Calu3 (cell line): ENCODE measurements around the gene TFR2. TPM values are rescaled to one million over a fixed set of nuclear protein-coding genes. Genes with fewer than 3 reads are reported as not detected.
A peak's percentile ranks its signal among the peaks of the same experiment; 100 is the strongest.

Experiments used
- BruUV-seq: library from RNA; stranded (reverse); fragments of 400-500 nt; replicated peaks from 2 replicates; lab custom pipeline; 2021; lab: Mats Ljungman, UMichigan
- CTCF ChIA-PET: fragments of 300-600 bp; sonication (Branson Sonifier 250); formaldehyde crosslinking; loops from one replicate; lab custom pipeline; 2022; ENCODE audit warnings: antibody characterized with exemption; lab: Charles Lee
- DNase-seq: peaks from one replicate; pipeline ENCODE4 v3.0.0; 2022
- H3K27ac Mint-ChIP-seq: one replicate; pipeline ENCODE4 v1.8.0; 2022; ENCODE audit warnings: mixed read lengths; ENCODE audit not compliant: unreplicated experiment
- H3K27me3 Mint-ChIP-seq: one replicate; pipeline ENCODE4 v1.8.0; 2022; ENCODE audit warnings: mixed read lengths; ENCODE audit not compliant: unreplicated experiment
- H3K36me3 Mint-ChIP-seq: one replicate; pipeline ENCODE4 v1.8.0; 2022; ENCODE audit warnings: mild to moderate bottlenecking, moderate library complexity, mixed read lengths; ENCODE audit not compliant: insufficient read depth, unreplicated experiment
- H3K4me1 Mint-ChIP-seq: one replicate; pipeline ENCODE4 v1.8.0; 2022; ENCODE audit warnings: mild to moderate bottlenecking, low read depth, mixed read lengths; ENCODE audit not compliant: unreplicated experiment
- H3K4me3 Mint-ChIP-seq: one replicate; pipeline ENCODE4 v1.8.0; 2022; ENCODE audit warnings: mild to moderate bottlenecking, low read depth, moderate library complexity, mixed read lengths; ENCODE audit not compliant: unreplicated experiment
- H3K9me3 Mint-ChIP-seq: one replicate; pipeline ENCODE4 v1.8.0; 2022; ENCODE audit warnings: low read depth, mixed read lengths; ENCODE audit not compliant: unreplicated experiment
- intact Hi-C: fragments of 100-400 bp; cut with micrococcal nuclease; formaldehyde crosslinking; loops from one replicate; pipeline ENCODE4 v1.10.0; 2022; ENCODE audit not compliant: unreplicated experiment
- total RNA-seq: library from RNA; stranded (reverse); gene quantifications from 2 replicates; pipeline ENCODE4 v1.2.3, GENCODE V29; 2022
- TF ChIP-seq, protein P1 (sequence below): fragments of 200-600 bp; IDR thresholded peaks from one replicate; pipeline ENCODE4 v1.8.0; 2022; ENCODE audit warnings: antibody characterized with exemption; ENCODE audit not compliant: unreplicated experiment

The TFR2 gene
- total RNA-seq, 1 experiment from 2014 or later, result 0.90 TPM

DNA sequence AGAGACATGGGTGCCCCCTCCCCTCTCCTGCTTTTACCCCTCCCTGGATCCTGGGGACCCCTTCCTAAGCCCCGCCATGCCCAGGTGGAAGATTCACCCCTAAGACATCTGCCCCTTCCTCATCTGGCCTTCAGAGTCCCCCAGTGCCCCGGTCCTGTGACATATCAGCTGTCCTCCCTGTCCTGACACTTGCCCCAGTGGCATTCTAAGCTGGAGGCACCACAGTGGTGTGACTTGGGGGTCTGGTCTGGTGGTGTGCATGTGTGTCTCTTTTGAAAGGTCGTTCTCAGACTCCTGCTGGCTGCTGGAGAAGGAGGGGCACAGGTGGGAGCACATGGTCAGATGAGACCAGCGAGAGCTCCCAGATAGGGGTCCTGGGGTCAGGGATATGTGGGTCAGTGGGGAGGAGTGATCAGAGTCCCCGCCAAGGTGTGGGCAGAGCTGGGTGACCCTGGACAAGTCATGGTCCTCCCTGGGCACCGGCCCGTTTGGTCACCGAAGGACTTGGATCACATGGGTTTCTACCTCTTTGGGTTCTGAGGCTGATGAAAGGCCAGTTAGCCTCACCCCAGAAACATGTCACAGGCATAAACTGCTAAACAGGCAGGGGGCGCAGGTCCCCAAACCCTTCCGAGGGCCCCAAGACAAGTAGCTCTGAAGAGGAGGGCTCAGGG is 645 bp upstream of the TFR2 start:
- H3K27ac Mint-ChIP-seq, result no peak overlapping the region
- H3K9me3 Mint-ChIP-seq, result no peaks in the 10 kb centered on the region
- H3K36me3 Mint-ChIP-seq, result no peaks in the 10 kb centered on the region
- intact Hi-C loops, result no loop called here
- CTCF ChIA-PET, result no interaction called here
- peaks cover 49% of the 10 kb centered on the region for H3K27me3 Mint-ChIP-seq
- TF ChIP-seq, protein P1, sequence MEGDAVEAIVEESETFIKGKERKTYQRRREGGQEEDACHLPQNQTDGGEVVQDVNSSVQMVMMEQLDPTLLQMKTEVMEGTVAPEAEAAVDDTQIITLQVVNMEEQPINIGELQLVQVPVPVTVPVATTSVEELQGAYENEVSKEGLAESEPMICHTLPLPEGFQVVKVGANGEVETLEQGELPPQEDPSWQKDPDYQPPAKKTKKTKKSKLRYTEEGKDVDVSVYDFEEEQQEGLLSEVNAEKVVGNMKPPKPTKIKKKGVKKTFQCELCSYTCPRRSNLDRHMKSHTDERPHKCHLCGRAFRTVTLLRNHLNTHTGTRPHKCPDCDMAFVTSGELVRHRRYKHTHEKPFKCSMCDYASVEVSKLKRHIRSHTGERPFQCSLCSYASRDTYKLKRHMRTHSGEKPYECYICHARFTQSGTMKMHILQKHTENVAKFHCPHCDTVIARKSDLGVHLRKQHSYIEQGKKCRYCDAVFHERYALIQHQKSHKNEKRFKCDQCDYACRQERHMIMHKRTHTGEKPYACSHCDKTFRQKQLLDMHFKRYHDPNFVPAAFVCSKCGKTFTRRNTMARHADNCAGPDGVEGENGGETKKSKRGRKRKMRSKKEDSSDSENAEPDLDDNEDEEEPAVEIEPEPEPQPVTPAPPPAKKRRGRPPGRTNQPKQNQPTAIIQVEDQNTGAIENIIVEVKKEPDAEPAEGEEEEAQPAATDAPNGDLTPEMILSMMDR, result no peak
- BruUV-seq, result no TSS peak
- H3K4me1 Mint-ChIP-seq, result no peaks in the 10 kb centered on the region
- H3K4me3 Mint-ChIP-seq, result no peak overlapping the region
- no peak for DNase-seq

DNA sequence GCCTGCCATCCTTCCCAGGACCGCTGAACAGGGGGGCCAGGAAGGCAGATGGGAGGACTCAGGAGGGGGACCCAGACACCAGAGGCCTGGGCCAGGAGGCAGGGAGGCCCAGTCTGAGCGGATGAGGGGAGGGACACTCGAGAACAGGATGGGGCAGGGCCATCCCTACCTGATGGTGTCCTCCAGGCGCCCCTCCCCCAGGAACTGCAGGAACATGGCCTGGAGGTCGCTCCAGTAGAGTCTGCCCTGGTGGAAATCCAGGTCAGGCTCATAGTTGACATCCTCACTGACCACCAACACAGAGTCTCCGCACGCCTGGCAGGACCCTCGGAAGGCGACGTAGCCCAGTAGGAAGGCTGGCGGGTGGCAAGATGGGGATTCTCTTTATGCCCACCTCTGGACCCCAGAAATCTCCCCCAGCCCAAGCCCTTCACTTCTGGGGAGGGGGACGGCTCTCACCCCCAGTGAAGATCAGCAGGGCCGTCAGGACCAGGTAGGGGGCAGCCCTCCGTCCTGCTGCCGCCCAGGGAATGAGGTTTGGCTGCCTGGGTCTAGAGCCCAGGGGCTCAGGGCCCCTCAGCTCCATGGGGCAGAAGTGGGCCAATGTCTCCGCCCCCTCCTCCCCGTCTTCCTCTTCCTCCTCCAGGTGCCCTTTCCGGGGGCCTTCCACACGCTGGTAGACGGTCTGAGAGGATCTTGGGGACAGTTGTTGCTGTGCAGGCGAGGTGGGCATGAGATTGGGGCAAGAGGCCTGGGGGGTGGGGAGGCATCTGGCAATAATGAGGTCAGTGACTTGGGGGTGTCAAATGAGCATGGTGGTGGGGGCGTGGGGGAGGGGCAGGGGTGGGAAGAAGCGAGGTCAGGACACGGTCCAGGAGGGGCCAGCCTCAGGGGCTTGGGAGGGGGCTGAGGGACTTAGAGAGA is 573 bp downstream of the TFR2 start:
- Mint-ChIP-seq H3K36me3 (no peaks in the 10 kb centered on the region), H3K9me3 (no peaks in the 10 kb centered on the region), H3K4me1 (no peaks in the 10 kb centered on the region), H3K27me3 (peaks cover 39% of the 10 kb centered on the region), H3K27ac (no peak overlapping the region), H3K4me3 (no peak overlapping the region)
- no peak for DNase-seq
- CTCF ChIA-PET, result no interaction called here
- BruUV-seq, result no TSS peak
- intact Hi-C loops, result no loop called here
- TF ChIP-seq, protein P1, result no peak

DNA sequence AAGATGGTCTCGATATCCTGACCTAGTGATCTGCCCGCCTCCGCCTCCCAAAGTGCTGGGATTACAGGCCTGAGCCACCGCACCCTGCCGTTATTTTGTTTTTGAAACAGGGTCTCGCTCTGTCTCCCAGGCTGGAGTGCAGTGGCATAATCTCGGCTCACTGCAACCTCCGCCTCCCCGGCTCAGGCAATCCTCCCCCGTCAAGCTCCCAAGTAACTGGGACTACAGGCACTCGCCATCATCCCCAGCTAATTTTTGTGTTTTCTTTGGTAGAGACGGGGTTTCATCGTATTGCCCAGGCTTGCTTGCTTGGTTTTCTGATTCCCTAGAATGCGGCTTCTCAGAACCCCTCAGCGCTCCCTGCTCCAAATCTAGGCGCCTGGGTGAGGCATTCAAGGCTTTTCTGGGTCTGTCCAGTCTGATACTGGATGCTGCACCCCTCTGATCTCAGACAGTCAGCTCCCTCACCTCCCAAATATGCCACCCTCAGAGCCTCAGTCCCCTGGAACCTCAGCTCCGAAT is 1.3 kb downstream of the TFR2 start:
- BruUV-seq, result no TSS peak
- no peak overlapping the region for H3K27ac Mint-ChIP-seq
- TF ChIP-seq, protein P1, result no peak
- intact Hi-C loops, result no loop called here
- H3K27me3 Mint-ChIP-seq, result peaks cover 32% of the 10 kb centered on the region
- H3K36me3 Mint-ChIP-seq, result no peaks in the 10 kb centered on the region
- CTCF ChIA-PET, result no interaction called here
- no peak for DNase-seq
- H3K9me3 Mint-ChIP-seq, result no peaks in the 10 kb centered on the region
- H3K4me3 Mint-ChIP-seq, result no peak overlapping the region
- no peaks in the 10 kb centered on the region for H3K4me1 Mint-ChIP-seq

DNA sequence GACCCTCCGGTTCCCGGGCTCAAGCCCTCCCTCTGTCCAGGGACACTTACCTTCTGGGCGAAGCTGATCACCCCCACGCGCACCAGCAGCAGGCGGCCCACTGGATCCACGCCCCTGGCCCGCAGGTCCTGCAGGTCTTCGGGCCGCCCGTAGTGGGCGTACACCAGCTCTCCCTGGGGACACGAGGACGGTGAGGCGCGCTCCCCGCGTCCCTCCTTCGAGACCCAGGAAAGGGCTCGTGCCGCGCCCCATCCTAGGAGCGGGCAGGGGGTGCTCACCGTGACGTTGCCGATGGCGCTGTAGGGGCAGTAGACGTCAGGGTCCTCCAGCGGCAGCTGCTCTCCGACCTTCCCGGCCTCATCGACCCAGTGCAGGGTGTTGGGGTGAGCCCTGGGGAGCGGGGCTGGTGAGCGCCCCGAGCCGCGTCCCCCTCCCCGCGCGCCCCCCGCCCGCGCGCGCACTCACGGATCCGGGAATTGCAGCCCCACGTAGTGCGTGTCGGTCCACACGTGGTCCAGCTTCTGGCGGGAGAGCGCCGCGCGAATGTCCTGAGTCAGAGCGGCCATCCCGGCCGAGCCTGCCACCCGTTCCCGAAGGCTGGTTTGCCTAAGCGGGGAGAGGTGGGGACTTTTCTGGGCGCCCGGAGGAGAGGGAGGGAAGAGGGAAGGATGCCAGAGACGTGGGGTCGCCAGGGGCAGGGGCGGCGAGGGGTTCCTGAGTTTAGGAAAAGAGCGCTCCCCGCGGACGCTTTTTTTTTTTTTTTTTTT is 8.2 kb downstream of the TFR2 start:
- DNase-seq, result peak; percentile 60
- Mint-ChIP-seq H3K36me3 (peaks cover 16% of the 10 kb centered on the region), H3K9me3 (no peaks in the 10 kb centered on the region), H3K4me3 (peak overlapping the region; percentile 63), H3K27me3 (no peaks in the 10 kb centered on the region), H3K4me1 (no peaks in the 10 kb centered on the region), H3K27ac (no peak overlapping the region)
- no TSS peak for BruUV-seq
- CTCF ChIA-PET, result interaction anchor here (0.5 to 1.3 kb wide), 6 partner anchors 14 to 74 kb away, joined by 3 to 7 read pairs (median 4); partner anchors contain the start of genes FBXO24, LRCH4, MOSPD3 and POP7
- TF ChIP-seq, protein P1, result peak; percentile 17
- intact Hi-C loops, result no loop called here
